HG03066 (cell line): ENCODE results near the gene MYNN.

Experiments
- ATAC-seq: cut with Tn5 transposase; IDR thresholded peaks from one replicate; pipeline ENCODE4 v1.9.1; 2021; ENCODE audit warnings: low read depth; ENCODE audit not compliant: unreplicated experiment

Gene MYNN

GRCh38 chr3:169822983-169823382 is 49.8 kb downstream of the MYNN start:
- no peak for ATAC-seq

- no peak for ATAC-seq
Observed at GRCh38 chr3:169825316-169825715, 52.1 kb downstream of the MYNN start.

GRCh38 chr3:169827712-169828111 is 54.5 kb downstream of the MYNN start:
- no peak for ATAC-seq

- ATAC-seq, result no peak
Observed at GRCh38 chr3:169835533-169835932, 62.3 kb downstream of the MYNN start.

DNA sequence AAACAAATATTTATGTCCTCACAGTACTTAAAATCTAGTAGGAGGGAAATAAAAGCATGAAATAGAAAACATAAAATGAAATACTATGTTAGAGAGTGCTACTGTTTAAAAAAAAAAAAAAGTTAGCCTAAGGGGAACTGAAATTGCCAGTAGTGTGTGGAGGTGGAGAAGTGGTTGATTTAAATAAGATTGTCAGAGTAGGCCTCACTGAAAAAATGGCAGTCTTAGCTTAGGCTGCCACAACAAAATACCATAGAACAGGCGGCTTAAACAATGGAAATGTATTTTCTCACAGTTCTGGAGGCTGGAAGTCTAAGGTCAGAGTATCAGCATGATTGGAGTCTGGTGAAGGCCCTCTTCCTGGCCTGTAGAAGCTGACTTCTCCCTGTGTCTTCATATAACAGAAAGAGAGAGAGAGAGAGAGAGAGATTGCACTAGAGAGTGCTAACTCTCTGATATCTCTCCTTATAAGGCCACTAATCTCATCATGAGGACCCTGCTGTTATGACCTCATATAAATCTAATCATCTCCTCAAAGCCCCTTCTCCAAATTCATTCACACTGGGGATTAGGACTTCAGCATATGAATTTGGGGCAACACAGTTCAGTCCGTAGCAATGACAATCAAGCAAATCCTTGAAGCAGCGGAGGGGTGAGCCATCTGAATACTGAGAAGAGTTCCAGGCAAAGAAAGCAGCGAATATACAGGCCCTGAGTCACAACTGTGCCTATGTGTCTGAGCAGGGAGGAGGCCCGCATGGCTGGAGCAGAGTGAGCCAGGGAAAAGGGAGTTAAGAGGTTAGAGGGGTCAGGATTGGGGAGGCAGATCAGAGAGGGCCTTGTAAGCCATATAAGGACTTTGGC is 63.1 kb downstream of the MYNN start:
- peak; percentile 93 for ATAC-seq

DNA sequence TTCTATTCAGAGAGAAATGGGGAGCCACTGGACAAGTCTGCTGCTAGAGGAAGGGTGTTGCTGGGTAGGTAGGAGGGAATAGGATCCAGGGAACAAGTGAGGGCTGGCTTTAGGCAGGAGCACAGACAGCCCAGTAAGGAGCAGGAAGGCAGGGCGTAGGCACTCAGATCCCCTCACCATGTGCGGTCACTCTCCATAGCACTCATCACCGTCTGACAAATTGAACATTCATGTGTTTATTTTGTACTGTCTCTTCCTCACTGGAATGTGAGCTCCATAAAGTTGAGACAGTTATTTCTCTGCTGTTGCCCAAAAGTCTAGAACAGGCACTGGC is 63.7 kb downstream of the MYNN start:
- no peak for ATAC-seq

- no peak for ATAC-seq
Observed at GRCh38 chr3:169838511-169839030, 65.4 kb downstream of the MYNN start.
